ENCODE measurements around the gene PCDHB12.
"Not testable (repeated sequence)": the region's sequence is repeated elsewhere in the genome, so short reads cannot be mapped to it uniquely, and the experiment has no call there.

The PCDHB12 gene

DNA sequence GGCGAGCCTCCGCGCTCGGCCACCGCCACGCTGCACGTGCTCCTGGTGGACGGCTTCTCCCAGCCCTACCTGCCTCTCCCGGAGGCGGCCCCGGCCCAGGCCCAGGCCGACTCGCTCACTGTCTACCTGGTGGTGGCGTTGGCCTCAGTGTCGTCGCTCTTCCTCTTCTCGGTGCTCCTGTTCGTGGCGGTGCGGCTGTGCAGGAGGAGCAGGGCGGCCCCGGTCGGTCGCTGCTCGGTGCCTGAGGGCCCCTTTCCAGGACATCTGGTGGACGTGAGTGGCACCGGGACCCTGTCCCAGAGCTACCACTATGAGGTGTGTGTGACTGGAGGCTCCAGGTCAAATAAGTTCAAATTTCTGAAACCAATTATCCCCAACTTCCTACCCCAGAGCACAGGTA lies 2.3 kb downstream of the PCDHB12 start:
- not testable (repeated sequence) for DNase-seq

DNA sequence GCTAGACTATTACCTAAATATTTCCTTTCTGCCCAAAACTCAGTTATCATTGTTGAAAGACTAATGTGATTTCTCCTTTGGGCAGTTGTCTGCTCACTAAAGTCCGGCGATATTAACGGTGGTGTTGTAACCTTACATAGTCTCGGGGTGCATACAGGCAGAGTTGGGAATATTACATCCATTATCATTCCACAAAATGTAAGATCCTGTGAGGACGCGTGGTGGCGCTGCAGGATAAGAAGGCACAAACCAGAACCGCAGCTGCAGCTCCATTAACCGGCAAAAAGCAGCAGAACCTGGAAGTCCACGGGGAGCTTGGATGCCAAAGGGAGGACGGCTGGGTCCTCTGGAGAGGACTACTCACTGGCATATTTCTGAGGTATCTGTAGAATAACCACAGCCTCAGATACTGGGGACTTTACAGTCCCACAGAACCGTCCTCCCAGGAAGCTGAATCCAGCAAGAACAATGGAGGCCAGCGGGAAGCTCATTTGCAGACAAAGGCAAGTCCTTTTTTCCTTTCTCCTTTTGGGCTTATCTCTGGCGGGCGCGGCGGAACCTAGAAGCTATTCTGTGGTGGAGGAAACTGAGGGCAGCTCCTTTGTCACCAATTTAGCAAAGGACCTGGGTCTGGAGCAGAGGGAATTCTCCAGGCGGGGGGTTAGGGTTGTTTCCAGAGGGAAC lies 5.3 kb downstream of the PCDHB12 start, which contains the start of gene PCDHB13:
TSS of gene PCDHB13 (plus strand) at position 264 of the 684 bp plus-strand sequence. CDS start at position 469, 205 bp downstream.
- not testable (repeated sequence) for DNase-seq

DNA sequence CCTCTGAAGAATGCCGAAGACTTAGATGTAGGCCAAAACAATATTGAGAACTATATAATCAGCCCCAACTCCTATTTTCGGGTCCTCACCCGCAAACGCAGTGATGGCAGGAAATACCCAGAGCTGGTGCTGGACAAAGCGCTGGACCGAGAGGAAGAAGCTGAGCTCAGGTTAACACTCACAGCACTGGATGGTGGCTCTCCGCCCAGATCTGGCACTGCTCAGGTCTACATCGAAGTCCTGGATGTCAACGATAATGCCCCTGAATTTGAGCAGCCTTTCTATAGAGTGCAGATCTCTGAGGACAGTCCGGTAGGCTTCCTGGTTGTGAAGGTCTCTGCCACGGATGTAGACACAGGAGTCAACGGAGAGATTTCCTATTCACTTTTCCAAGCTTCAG lies 6.1 kb downstream of the PCDHB12 start:
- not testable (repeated sequence) for DNase-seq

DNA sequence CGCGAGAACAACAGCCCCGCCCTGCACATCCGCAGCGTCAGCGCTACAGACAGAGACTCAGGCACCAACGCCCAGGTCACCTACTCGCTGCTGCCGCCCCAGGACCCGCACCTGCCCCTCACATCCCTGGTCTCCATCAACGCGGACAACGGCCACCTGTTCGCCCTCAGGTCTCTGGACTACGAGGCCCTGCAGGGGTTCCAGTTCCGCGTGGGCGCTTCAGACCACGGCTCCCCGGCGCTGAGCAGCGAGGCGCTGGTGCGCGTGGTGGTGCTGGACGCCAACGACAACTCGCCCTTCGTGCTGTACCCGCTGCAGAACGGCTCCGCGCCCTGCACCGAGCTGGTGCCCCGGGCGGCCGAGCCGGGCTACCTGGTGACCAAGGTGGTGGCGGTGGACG lies 7.0 kb downstream of the PCDHB12 start:
- DNase-seq = not testable (repeated sequence)

DNA sequence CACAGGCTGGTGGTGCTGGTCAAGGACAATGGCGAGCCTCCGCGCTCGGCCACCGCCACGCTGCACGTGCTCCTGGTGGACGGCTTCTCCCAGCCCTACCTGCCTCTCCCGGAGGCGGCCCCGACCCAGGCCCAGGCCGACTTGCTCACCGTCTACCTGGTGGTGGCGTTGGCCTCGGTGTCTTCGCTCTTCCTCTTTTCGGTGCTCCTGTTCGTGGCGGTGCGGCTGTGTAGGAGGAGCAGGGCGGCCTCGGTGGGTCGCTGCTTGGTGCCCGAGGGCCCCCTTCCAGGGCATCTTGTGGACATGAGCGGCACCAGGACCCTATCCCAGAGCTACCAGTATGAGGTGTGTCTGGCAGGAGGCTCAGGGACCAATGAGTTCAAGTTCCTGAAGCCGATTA lies 7.5 kb downstream of the PCDHB12 start:
- DNase-seq = not testable (repeated sequence)

DNA sequence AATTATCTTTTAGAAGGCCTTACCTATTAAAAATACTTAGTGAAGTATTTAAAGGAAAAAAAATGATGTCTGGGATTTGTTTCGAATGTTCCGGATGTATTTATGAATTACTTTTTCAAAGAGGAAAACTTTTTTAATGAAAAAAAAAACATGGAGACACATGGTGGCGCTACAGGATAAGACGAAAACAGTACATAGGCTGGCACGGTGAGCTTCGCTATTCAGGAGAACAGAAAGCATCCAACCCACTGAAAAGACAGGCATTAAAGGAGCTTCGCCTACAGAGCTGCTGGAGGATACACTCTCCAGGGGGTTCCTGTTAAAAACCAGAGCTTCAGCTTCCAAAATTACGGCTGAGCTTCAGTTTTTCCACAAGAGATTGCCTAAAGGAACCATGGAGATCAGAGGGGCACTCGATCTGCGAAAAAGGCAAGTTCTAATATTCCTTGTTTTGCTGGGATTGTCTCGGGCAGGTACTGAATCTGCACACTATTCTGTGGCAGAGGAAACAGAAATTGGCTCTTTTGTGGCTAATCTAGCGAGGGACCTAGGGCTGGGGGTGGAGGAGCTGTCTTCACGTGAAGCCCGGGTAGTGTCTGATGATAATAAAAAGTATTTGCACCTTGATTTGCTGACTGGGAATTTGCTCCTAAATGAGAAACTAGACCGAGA lies 14.7 kb downstream of the PCDHB12 start, which contains the start of gene PCDHB14:
TSS of gene PCDHB14 (plus strand) at position 232 of the 672 bp plus-strand sequence. CDS start at position 395, 163 bp downstream.
- no peak for DNase-seq

DNA sequence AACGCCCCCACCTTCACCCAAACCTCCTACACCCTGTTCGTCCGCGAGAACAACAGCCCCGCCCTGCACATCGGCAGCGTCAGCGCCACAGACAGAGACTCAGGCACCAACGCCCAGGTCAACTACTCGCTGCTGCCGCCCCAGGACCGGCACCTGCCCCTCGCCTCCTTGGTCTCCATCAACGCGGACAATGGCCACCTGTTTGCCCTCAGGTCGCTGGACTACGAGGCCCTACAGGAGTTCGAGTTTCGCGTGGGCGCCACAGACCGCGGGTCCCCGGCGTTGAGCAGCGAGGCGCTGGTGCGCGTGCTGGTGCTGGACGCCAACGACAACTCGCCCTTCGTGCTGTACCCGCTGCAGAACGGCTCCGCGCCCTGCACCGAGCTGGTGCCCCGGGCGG lies 16.3 kb downstream of the PCDHB12 start:
- not testable (repeated sequence) for DNase-seq

DNA sequence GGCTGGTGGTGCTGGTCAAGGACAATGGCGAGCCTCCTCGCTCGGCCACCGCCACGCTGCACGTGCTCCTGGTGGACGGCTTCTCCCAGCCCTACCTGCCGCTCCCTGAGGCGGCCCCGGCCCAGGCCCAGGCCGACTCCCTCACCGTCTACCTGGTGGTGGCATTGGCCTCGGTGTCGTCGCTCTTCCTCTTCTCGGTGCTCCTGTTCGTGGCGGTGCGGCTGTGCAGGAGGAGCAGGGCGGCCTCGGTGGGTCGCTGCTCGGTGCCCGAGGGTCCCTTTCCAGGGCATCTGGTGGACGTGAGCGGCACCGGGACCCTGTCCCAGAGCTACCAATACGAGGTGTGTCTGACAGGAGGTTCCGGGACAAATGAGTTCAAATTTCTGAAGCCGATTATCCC lies 16.9 kb downstream of the PCDHB12 start:
- DNase-seq = not testable (repeated sequence)

DNA sequence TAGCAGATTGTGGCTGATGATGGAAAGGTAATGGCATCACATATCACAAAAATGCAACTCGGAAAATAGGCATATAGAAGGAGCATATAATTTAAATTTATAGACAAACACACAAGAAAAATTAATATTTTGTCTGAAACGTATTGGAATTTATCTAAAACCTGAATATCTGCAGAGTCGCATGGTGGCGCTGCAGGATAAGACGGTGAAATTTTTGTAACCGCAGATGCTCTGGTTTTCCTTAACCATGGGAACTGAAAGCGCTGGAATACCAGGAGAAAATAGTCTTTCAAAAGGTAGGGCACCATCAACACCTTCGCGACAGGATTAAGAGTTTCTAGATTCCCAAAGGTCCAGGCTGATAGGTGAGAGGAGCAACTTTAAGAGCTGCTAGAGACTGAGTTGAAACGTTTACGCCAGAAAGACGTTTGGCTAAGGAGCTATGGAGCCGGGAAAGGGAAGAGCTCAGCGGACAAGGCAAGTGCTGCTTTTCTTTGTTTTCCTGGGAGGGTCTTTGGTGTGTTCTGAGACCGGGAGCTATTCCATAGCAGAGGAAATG lies 25.7 kb downstream of the PCDHB12 start:
- no peak for DNase-seq

DNA sequence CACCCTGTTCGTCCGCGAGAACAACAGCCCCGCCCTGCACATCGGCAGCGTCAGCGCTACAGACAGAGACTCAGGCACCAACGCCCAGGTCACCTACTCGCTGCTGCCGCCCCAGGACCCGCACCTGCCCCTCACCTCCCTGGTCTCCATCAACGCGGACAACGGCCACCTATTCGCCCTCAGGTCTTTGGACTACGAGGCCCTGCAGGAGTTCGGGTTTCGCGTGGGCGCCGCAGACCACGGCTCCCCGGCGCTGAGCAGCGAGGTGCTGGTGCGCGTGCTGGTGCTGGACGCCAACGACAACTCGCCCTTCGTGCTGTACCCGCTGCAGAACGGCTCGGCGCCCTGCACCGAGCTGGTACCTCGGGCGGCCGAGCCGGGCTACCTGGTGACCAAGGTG lies 27.4 kb downstream of the PCDHB12 start:
- not testable (repeated sequence) for DNase-seq

DNA sequence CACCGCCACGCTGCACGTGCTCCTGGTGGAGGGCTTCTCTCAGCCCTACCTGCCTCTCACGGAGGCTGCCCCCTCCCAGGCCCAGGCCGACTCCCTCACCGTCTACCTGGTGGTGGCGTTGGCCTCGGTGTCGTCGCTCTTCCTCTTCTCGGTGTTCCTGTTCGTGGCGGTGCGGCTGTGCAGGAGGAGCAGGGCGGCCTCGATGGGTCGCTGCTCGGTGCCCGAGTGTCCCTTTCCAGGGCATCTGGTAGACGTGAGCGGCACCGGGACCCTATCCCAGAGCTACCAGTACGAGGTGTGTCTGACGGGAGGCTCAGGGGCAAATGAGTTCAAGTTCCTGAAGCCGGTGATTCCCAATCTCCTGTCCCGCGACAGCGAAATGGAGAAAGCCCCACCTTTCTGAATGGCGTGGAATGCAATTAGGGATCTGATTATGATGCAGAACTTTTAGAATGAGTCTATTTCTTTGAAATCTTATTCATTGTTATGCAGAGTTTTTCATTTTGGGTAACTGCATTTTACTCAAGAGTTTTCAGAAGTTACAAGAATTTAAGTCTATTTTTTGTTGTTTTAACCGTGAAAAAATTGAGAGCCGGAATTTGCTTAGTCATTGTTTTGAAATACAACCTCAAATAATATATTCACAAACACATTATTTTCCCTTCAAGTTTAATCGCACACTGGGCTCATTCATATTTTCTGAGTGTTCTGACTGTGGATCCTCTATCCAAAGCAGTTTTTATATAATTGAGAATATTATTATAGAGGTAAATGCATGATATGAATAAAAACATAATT lies 28.2 kb downstream of the PCDHB12 start:
- no peak for DNase-seq

DNA sequence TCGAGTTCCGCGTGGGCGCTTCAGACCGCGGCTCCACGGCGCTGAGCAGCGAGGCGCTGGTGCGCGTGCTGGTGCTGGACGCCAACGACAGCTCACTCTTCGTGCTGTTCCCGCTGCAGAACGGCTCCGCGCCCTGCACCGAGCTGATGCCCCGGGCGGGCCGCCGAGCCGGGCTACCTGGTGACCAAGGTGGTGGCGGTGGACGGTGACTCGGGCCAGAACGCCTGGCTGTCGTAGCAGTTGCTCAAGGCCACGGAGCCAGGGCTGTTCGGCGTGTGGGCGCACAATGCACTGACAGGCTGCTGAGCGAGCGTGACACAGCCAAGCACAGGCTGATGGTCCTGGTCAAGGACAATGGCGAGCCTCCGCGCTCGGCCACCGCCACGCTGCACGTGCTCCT lies 33.0 kb downstream of the PCDHB12 start:
- no peak for DNase-seq

DNA sequence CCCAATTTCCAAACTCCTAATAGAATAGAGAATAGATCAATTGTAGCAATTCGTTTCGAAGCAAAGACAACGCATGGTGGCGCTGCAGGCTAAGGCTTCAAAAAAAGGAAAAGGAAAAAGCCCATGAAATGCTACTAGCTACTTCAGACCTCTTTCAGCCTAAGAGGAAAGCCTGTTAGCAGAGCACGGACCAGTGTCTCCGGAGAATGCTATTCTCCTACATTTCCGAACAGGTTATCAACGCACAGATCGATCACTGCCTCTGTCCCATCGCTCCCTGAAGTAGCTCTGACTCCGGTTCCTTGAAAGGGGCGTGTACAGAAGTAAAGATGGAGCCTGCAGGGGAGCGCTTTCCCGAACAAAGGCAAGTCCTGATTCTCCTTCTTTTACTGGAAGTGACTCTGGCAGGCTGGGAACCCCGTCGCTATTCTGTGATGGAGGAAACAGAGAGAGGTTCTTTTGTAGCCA lies 36.8 kb downstream of the PCDHB12 start, which contains the start of gene PCDHB15:
TSS of gene PCDHB15 (plus strand) at position 146 of the 468 bp plus-strand sequence. CDS start at position 330, 184 bp downstream.
- DNase-seq = no peak

DNA sequence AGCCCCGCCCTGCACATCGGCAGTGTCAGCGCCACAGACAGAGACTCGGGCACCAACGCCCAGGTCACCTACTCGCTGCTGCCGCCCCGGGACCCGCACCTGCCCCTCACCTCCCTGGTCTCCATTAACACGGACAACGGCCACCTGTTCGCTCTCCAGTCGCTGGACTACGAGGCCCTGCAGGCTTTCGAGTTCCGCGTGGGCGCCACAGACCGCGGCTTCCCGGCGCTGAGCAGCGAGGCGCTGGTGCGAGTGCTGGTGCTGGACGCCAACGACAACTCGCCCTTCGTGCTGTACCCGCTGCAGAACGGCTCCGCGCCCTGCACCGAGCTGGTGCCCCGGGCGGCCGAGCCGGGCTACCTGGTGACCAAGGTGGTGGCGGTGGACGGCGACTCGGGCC lies 38.5 kb downstream of the PCDHB12 start:
- DNase-seq = not testable (repeated sequence)

DNA sequence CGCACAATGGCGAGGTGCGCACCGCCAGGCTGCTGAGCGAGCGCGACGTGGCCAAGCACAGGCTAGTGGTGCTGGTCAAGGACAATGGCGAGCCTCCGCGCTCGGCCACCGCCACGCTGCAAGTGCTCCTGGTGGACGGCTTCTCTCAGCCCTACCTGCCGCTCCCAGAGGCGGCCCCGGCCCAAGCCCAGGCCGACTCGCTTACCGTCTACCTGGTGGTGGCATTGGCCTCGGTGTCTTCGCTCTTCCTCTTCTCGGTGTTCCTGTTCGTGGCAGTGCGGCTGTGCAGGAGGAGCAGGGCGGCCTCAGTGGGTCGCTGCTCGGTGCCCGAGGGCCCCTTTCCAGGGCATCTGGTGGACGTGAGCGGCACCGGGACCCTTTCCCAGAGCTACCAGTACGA lies 38.9 kb downstream of the PCDHB12 start:
- DNase-seq = not testable (repeated sequence)

DNA sequence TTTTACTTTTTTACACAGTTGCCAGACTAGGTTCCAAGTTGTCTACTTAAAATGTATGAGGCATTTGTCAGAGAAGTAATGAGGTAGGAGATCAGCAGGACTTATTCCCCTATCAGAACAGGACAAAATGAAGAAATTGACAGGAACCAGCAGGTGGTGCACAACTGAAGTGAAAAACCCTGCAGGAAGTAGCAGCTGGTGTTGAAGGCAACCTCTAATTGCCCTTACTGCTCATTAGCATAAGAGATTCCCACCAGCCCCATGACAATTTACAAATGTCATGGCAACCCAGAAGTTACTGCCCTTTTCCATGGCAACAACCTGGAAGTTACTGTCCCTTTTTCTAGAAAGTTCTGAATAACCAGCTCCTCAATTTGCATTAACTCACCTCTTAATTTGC lies 42.1 kb downstream of the PCDHB12 start:
- DNase-seq = no peak

DNA sequence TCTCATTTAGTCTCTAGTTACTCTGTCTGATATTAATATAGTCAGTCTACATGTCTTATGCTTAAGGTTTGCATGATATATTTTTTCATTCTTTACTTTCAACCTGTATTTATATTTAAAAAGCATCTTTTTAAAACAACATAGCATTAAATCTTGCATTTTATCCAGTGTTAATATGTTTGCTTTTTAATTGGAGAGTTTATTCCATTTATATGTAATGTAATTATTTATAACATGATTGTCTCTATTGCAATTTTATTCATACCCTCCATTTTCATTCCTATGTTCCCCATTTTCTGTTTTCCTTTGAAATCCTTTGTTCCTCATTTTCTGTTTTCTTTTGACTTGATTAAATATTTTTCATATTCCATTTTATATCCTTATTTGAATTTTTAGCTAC lies 49.9 kb downstream of the PCDHB12 start:
- DNase-seq = no peak

DNA sequence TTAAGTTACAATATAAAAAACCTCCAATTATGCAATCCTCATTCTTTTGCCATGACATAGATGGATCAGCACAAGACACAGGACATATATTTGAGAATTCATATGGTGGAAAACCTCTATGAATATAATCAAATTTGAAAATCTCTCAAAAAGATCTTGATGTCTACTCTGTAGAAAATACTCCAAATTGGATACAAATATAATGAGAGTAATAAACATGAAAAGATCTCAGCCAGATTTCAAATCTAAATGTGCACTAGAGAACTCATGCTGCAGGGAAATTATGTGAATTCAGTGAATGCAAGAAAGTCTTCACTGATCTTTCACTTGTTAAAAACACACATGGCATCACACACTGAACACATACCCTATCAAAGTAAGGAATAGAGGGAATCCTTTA lies 50.4 kb downstream of the PCDHB12 start:
- no peak for DNase-seq

DNA sequence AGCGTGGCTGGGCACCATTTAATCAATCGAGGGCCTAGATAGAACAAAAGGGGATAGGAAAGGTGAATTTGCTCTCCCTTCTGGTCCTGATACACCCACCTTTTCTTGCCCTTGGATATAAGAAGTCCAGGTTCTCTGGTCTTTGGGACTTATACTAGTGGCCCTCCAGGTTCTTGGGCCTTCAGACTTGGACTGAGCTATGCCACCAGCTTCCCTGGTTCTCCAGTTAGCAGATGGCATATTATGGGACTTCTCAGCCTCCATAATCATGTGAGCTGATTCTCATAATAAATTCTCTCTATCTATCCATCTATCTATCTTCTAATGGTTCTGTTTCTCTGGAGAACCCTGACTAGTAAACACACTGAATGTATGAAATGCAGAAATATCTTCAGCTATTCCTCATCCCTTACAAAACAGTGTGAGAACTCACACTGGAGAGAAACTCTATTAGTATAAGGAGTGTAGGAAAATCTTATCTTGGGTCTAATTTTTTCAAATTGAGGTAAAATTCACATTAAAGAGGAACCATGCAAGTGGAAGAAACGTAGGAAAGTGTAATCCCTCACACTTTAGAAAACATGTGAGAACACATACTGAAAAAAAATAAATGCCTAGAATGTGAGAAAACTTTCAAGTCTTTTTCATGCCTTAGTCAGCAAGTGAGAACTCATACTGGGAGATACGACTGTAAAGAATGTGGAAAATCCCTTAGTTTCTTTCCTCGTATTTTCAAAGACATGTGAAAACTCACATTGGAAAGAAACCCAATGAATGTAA lies 52.1 kb downstream of the PCDHB12 start:
- no peak for DNase-seq

DNA sequence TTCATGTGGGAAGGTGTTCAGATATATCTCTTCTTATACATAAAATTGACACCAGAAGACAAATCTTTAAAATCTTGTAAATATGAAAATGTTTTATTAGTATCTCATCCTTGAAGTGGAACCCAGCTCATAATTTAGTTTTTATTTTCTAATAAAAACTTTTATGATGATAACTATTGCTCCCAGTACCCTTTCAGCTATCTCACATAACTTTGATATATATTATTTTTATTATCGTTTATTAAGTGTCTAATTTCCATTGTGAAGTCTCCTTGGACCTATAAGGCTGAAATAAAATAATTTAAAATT lies 52.7 kb downstream of the PCDHB12 start:
- DNase-seq = no peak

All from SIG-M5 (cell line).